GM12892 (cell line): ENCODE data around the gene OR2C3.

ENCODE experiments used
- POLR2AphosphoS5 ChIP-seq: IDR thresholded peaks from 2 replicates; pipeline ENCODE4 v1.6.1; 2011; ENCODE audit warnings: low read depth, low read length, control low read depth
- TAF1 ChIP-seq: IDR thresholded peaks from 2 replicates; pipeline ENCODE4 v1.6.1; 2011; ENCODE audit warnings: low read depth, mild to moderate bottlenecking, control low read depth, low read length, borderline replicate concordance

GRCh38 chr1:247482747-247483146 is 53.5 kb downstream of the OR2C3 start:
- TF ChIP-seq POLR2AphosphoS5, result no peak
- no peak for TF ChIP-seq TAF1
